ENCODE data around the gene TSPO. TPM values are rescaled to one million over a fixed set of nuclear protein-coding genes. Genes with fewer than 3 reads are reported as not detected.

The TSPO gene
- total RNA-seq, 4 donors from 2014 or later: 276 to 910 (median 610) TPM

GRCh38 chr22:43134553-43134952 lies 16.8 kb upstream of the TSPO start:
- TF ChIP-seq, protein P1, sequence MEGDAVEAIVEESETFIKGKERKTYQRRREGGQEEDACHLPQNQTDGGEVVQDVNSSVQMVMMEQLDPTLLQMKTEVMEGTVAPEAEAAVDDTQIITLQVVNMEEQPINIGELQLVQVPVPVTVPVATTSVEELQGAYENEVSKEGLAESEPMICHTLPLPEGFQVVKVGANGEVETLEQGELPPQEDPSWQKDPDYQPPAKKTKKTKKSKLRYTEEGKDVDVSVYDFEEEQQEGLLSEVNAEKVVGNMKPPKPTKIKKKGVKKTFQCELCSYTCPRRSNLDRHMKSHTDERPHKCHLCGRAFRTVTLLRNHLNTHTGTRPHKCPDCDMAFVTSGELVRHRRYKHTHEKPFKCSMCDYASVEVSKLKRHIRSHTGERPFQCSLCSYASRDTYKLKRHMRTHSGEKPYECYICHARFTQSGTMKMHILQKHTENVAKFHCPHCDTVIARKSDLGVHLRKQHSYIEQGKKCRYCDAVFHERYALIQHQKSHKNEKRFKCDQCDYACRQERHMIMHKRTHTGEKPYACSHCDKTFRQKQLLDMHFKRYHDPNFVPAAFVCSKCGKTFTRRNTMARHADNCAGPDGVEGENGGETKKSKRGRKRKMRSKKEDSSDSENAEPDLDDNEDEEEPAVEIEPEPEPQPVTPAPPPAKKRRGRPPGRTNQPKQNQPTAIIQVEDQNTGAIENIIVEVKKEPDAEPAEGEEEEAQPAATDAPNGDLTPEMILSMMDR (IDR thresholded peaks at IDR 0.05; ENCODE audit: low read depth): no peak

DNA sequence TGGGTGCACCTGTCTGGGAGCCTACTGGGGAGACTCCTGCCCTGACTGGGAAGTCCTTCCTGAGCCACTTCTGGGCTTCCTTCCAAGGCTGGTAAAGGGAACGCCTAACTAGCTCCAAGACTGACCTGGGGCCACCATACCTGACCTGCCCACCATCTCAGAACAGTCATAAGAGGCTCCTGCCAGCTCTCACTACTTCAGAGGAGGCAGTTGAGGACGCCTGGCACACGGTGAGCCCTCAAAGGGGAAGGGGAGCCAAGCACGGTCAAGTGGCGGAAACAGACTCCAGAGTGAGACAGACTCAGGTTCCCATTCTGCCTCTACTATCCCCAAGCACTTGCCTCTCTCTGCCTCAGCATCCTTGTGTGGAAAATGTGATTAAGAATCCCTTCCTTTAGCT lies 15.8 kb upstream of the TSPO start:
- TF ChIP-seq, protein P1 (IDR thresholded peaks at IDR 0.05; ENCODE audit: low read depth): no peak

DNA sequence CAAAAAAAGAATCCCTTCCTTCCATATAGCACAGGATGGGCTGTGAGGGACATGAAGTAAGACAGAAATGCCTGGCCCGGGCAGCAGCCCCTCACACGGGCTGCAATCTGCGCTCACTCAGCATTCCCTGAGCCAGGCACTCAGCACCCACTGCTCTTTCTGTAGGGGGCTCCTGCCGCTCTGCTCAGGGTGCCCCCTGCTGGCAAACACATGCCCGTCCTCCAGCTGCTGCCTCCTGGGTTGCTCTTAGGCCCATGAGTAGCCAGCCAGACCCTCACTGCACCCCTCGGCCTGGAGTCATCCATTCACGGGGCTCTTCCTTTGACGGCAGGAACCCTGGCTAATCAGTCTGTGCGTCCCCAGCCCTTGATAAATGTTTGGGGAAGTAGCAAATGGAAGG lies 15.1 kb upstream of the TSPO start:
- TF ChIP-seq, protein P1 (IDR thresholded peaks at IDR 0.05; ENCODE audit: low read depth): no peak

- TF ChIP-seq, protein P1 (IDR thresholded peaks at IDR 0.05; ENCODE audit: low read depth): no peak
Observed at GRCh38 chr22:43136801-43137200, 14.6 kb upstream of the TSPO start.

- TF ChIP-seq, protein P1 (IDR thresholded peaks at IDR 0.05; ENCODE audit: low read depth): no peak
Observed at GRCh38 chr22:43142880-43143562, 8.3 kb upstream of the TSPO start, which contains the start of gene MCAT. TSS of gene MCAT (minus strand) at chr22:43143398. CDS start at chr22:43143348, 50 bp downstream.

DNA sequence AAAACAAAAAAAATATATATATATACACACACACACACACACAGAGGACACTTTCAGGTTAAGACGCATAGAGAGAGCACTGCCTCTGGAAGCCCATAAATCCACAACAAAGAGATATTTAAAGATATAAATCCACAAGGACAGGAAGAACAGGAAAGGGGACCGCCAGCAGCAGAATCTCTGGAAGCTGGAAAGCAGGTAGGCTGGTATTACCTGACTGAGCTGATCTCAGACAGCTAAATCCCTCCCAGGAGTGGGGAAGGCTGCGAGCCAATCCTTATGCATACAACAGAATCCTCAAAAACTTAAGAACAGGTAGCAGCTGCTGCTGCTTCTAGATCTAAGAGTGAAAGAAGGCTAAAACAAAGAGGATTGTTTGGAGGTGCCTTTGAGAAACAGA lies 6.4 kb upstream of the TSPO start:
- TF ChIP-seq, protein P1 (IDR thresholded peaks at IDR 0.05; ENCODE audit: low read depth): no peak

GRCh38 chr22:43147821-43148220 lies 3.5 kb upstream of the TSPO start:
- TF ChIP-seq, protein P1 (IDR thresholded peaks at IDR 0.05; ENCODE audit: low read depth): no peak

Data from subcutaneous adipose tissue (tissue), 4 donors.